GM12874 (cell line): ENCODE measurements around the gene ST7.

Source experiments
- CTCF ChIP-seq: IDR thresholded peaks from 2 replicates; pipeline ENCODE4 v1.5.1; 2011; ENCODE audit warnings: low read depth, mild to moderate bottlenecking, control low read depth, low read length, moderate library complexity; ENCODE audit not compliant: insufficient read depth

ST7 gene

GRCh38 chr7:117009705-117010361, 56.5 kb downstream of the ST7 start:
- no peak for TF ChIP-seq CTCF

- TF ChIP-seq CTCF, result no peak
Measured at GRCh38 chr7:117010375-117011133, 57.3 kb downstream of the ST7 start.

GRCh38 chr7:117011419-117012260, 58.3 kb downstream of the ST7 start:
- no peak for TF ChIP-seq CTCF

- no peak for TF ChIP-seq CTCF
Measured at GRCh38 chr7:117012284-117012683, 59.0 kb downstream of the ST7 start.

- peak; percentile 34; the same call in 1 of the 2 replicates for TF ChIP-seq CTCF
Measured at GRCh38 chr7:117012696-117013095, 59.4 kb downstream of the ST7 start.

- TF ChIP-seq CTCF, result no peak
Measured at GRCh38 chr7:117014099-117014656, 60.9 kb downstream of the ST7 start.

GRCh38 chr7:117014673-117015133, 61.4 kb downstream of the ST7 start:
- TF ChIP-seq CTCF, result no peak
